OCI-LY1 (cell line): ENCODE data around the gene MAP3K3.

Experiments
- EZH2 ChIP-seq: fragments of 200-600 bp; sonication (generic), shearing (Covaris generic); IDR thresholded peaks from 2 replicates; pipeline ENCODE4 v1.8.0; 2017; ENCODE audit warnings: borderline replicate concordance, mixed run types, mild to moderate bottlenecking, antibody characterized with exemption, low read length, moderate library complexity, mixed read lengths
- TF ChIP-seq, protein P1 (sequence below): fragments of 200-600 bp; sonication (generic), shearing (Covaris generic); IDR thresholded peaks from 2 replicates; pipeline ENCODE4 v1.5.1; 2017; ENCODE audit warnings: mild to moderate bottlenecking, antibody characterized with exemption, low read length, moderate library complexity, mixed read lengths

DNA sequence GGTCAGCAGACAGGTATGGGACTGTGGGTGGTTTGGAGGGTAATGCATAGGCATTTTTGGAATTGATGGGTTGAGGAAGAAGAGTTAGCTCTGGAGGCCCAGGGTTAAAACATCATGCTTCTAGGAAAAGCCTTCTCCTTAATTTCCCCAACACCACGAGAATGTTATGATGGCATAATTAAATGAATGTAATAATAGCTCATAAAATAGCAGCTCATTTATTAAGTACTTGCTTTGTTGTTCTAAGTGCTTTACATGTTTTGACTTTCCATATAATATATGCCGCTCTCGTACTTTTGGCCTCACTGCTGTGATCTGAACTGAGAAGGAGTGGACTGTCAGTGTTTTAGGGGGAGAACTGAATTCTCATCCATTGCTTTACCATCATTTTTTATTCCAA, 63.4 kb downstream of the MAP3K3 start:
- TF ChIP-seq, protein P1, sequence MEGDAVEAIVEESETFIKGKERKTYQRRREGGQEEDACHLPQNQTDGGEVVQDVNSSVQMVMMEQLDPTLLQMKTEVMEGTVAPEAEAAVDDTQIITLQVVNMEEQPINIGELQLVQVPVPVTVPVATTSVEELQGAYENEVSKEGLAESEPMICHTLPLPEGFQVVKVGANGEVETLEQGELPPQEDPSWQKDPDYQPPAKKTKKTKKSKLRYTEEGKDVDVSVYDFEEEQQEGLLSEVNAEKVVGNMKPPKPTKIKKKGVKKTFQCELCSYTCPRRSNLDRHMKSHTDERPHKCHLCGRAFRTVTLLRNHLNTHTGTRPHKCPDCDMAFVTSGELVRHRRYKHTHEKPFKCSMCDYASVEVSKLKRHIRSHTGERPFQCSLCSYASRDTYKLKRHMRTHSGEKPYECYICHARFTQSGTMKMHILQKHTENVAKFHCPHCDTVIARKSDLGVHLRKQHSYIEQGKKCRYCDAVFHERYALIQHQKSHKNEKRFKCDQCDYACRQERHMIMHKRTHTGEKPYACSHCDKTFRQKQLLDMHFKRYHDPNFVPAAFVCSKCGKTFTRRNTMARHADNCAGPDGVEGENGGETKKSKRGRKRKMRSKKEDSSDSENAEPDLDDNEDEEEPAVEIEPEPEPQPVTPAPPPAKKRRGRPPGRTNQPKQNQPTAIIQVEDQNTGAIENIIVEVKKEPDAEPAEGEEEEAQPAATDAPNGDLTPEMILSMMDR: no peak
- TF ChIP-seq EZH2: no peak
